ENCODE data around the gene FBXO42.

DNA sequence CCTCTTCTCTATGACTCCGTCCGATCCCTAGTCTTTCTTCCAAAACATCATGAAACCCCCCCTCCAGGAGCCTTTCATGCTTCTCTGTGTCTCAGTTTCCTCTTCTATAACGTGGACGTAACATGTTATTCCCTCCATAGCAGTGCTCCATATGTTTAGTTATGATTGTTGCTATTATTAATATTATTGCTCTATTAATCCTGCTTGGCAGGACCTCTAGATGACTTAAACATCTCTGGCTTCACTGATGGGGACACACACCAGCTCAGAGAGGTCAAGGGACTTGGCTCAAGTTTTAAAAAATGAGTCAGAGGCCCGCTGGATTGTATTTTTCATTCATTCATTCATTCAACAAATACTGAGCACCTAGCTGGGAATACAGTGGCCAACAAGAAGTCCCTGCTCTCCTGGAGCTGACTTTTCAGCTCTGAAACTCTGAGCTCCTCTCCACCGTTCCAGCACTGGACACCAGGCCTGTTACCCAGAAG, 114.9 kb downstream of the FBXO42 start:
- TF ChIP-seq, protein P1, sequence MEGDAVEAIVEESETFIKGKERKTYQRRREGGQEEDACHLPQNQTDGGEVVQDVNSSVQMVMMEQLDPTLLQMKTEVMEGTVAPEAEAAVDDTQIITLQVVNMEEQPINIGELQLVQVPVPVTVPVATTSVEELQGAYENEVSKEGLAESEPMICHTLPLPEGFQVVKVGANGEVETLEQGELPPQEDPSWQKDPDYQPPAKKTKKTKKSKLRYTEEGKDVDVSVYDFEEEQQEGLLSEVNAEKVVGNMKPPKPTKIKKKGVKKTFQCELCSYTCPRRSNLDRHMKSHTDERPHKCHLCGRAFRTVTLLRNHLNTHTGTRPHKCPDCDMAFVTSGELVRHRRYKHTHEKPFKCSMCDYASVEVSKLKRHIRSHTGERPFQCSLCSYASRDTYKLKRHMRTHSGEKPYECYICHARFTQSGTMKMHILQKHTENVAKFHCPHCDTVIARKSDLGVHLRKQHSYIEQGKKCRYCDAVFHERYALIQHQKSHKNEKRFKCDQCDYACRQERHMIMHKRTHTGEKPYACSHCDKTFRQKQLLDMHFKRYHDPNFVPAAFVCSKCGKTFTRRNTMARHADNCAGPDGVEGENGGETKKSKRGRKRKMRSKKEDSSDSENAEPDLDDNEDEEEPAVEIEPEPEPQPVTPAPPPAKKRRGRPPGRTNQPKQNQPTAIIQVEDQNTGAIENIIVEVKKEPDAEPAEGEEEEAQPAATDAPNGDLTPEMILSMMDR (IDR thresholded peaks at IDR 0.05): no peak
- TF ChIP-seq POLR2A (IDR thresholded peaks at IDR 0.05): no peak

All from right lobe of liver (tissue), 4 donors.